Liver (tissue), 9 donors: ENCODE measurements around the gene PDE4B. TPM values are rescaled to one million over a fixed set of nuclear protein-coding genes. Genes with fewer than 3 reads are reported as not detected.

Source experiments
- DNase-seq: peaks from one replicate; pipeline ENCODE4 v3.0.0-alpha.2; 2017; ENCODE audit warnings: low spot score
- H3K27ac ChIP-seq, 2 donors: one replicate each; pipeline ENCODE4 v1.7.0; 2013; ENCODE audit warnings: inconsistent platforms in 2 of 2, low read length in 2 of 2, control low read depth in 1 of 2, low read depth in 1 of 2, mild to moderate bottlenecking in 1 of 2
- H3K27me3 ChIP-seq, 4 donors: one replicate each; pipeline versions ENCODE4 v1.6.1 to v1.7.0; 2013; ENCODE audit warnings: low read length in 3 of 4, inconsistent platforms in 1 of 4, mild to moderate bottlenecking in 1 of 4, moderate library complexity in 1 of 4; ENCODE audit not compliant: control insufficient read depth in 4 of 4, insufficient read depth in 4 of 4
- H3K36me3 ChIP-seq, 4 donors: one replicate each; pipeline versions ENCODE4 v1.6.1 to v1.7.0; 2013; ENCODE audit warnings: low read length in 3 of 4, mild to moderate bottlenecking in 3 of 4, low read depth in 1 of 4, moderate library complexity in 1 of 4; ENCODE audit not compliant: control insufficient read depth in 4 of 4, insufficient read depth in 3 of 4
- H3K4me1 ChIP-seq, 4 donors: one replicate each; pipeline versions ENCODE4 v1.6.1 to v1.7.0; 2013; ENCODE audit warnings: low read length in 3 of 4, mild to moderate bottlenecking in 3 of 4, moderate library complexity in 1 of 4; ENCODE audit not compliant: control insufficient read depth in 4 of 4, insufficient read depth in 4 of 4
- H3K4me3 ChIP-seq, 3 donors: one replicate each; pipeline versions ENCODE4 v1.6.1 to v1.7.0; 2013; ENCODE audit warnings: low read length in 3 of 3, control low read depth in 1 of 3, low read depth in 1 of 3, mild to moderate bottlenecking in 1 of 3
- H3K9ac ChIP-seq, 2 donors: one replicate each; pipeline ENCODE4 v1.7.0; 2013; ENCODE audit warnings: low read length in 2 of 2, mild to moderate bottlenecking in 2 of 2, moderate library complexity in 2 of 2, control low read depth in 1 of 2, low read depth in 1 of 2
- H3K9me3 ChIP-seq, 4 donors: one replicate each; pipeline versions ENCODE4 v1.6.1 to v1.7.0; 2013; ENCODE audit warnings: low read length in 3 of 4; ENCODE audit not compliant: control insufficient read depth in 4 of 4
- ATF3 ChIP-seq: IDR thresholded peaks from 2 replicates; pipeline ENCODE4 v1.6.1; 2016; ENCODE audit warnings: antibody characterized with exemption
- CTCF ChIP-seq: fragments of 150-350 bp; IDR thresholded peaks from 2 replicates; pipeline ENCODE4 v1.5.1; 2017; ENCODE audit warnings: improper control_type of control experiment, low read depth, low read length; ENCODE audit not compliant: missing input control
- FOXA1 ChIP-seq: IDR thresholded peaks from 2 replicates; pipeline ENCODE4 v1.6.1; 2016; ENCODE audit warnings: antibody characterized with exemption
- FOXA2 ChIP-seq: IDR thresholded peaks from 2 replicates; pipeline ENCODE4 v1.6.1; 2016; ENCODE audit warnings: antibody characterized with exemption
- GABPA ChIP-seq, 2 donors: IDR thresholded peaks in 1 of 2; conservative IDR thresholded peaks in 1 of 2; 2 replicates each; pipeline ENCODE4 v1.6.1; 2016; ENCODE audit warnings: antibody characterized with exemption in 2 of 2, mild to moderate bottlenecking in 1 of 2, moderate library complexity in 1 of 2
- HNF4G ChIP-seq: IDR thresholded peaks from 2 replicates; pipeline ENCODE4 v1.6.1; 2016; ENCODE audit warnings: antibody characterized with exemption
- JUND ChIP-seq, 2 donors: IDR thresholded peaks; 2 replicates each; pipeline ENCODE4 v1.6.1; 2016; ENCODE audit warnings: antibody characterized with exemption in 2 of 2
- MAX ChIP-seq: IDR thresholded peaks from 2 replicates; pipeline ENCODE4 v1.6.1; 2016; ENCODE audit warnings: antibody characterized with exemption
- NR2F2 ChIP-seq: IDR thresholded peaks from 2 replicates; pipeline ENCODE4 v1.6.1; 2016; ENCODE audit warnings: antibody characterized with exemption
- RAD21 ChIP-seq, 2 donors: IDR thresholded peaks; 2 replicates each; pipeline ENCODE4 v1.6.1; 2016; ENCODE audit warnings: antibody characterized with exemption in 2 of 2, mild to moderate bottlenecking in 2 of 2
- SP1 ChIP-seq: IDR thresholded peaks from 2 replicates; pipeline ENCODE4 v1.6.1; 2018; ENCODE audit warnings: antibody characterized with exemption, mild to moderate bottlenecking
- TAF1 ChIP-seq: conservative IDR thresholded peaks from 2 replicates; pipeline ENCODE4 v1.6.1; 2016; ENCODE audit warnings: antibody characterized with exemption, mild to moderate bottlenecking
- YY1 ChIP-seq: IDR thresholded peaks from 2 replicates; pipeline ENCODE4 v1.6.1; 2016; ENCODE audit warnings: antibody characterized with exemption, mild to moderate bottlenecking
- WGBS: extraction: QIAGEN DNeasy Blood & Tissue Kit; methylation state at CpG from one replicate; pipeline ENCODE4 v1.1.7; 2013; 5-methylcytosine and 5-hydroxymethylcytosine counted together
- polyA plus RNA-seq, 2 donors: library from polyadenylated mRNA; stranded (reverse) in 1 of 2; unstranded in 1 of 2; fragments of 200-250 nt in 1 of 2; fragments of >200 nt in 1 of 2; fragmentation: Nextera tagmentation in 1 of 2; extraction: Ambion mirVana in 1 of 2; gene quantifications; one replicate each; pipeline versions ENCODE4 v1.2.1 to v1.2.3, GENCODE V29; 2013 to 2015
- total RNA-seq, 2 donors: library from RNA; depleted of rRNA; stranded (reverse); fragments of >200 nt; gene quantifications; one replicate each; pipeline ENCODE4 v1.2.3, GENCODE V29; 2014
- TF ChIP-seq, protein P1 (sequence below): IDR thresholded peaks from 2 replicates; pipeline ENCODE4 v1.6.1; 2016; ENCODE audit warnings: antibody characterized with exemption, mild to moderate bottlenecking
- donor health status: healthy.
- donor health status: healthy.
- donor health status: healthy.
- donor health status: healthy.
- donor health status: healthy.

PDE4B gene
- total and polyA plus RNA-seq, 4 donors, result 1.9 to 3.9 (median 2.7) TPM

DNA sequence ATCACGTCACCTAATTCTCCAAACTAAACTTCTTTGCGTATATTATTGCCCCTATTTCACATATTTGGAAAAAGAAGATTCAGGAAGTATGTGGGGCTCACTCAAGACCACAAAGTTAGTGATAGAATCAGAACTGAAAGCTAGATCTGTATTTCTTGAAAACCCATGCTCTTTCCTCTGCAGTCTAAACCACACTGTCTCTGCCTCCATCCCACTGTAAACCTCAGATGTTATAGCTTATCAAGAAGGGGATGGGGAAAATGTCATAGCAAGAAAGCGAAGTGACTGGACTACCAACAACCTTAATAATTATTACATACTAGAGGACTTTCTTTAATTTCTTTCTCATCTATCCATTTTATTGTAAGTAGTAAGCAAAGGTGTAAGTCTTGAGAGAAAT, 483.5 kb downstream of the PDE4B start:
- peaks cover 0 to 9% (median 3%) of the 10 kb centered on the region in 4 donors for H3K4me1 ChIP-seq
- no peak for TF ChIP-seq FOXA2
- no peak for TF ChIP-seq YY1

DNA sequence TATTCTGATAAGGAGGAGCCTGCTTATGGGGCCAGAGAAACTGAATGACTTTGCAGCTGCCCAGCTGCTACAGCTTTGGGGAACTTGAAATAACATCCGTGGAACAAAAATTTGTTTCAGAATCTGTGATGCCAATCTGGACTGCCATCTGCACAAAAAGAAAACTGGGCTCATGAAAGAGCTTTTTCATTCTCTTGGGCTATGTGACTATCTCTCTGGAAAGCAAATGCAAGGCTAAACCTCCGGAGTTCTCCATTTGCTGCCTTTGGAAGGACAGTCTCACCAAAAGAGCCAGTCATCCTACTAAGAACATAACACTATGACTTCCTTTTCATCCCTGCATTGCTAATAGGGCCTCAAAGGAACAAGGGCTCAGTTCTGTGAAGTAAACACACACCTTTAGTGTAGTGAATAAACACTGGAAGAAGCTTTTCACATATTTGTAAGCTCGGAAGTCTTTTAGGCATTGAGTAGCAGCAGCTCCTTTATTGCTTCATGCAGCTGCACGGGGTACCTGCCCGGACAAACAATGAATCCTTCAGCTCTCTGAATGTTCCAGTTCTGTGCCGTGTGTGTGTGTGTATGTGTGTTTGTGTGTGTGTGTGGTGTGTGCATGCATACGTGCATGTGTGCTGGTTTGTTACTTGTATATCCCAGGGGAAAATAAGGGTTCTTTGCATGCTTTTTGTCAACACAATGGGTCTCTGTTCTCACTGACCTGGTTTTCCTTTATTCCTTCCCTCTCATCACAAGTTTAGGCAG, 485.7 kb downstream of the PDE4B start:
- DNase-seq, result no peak
- Histone ChIP-seq H3K4me1 (no peaks in the 10 kb centered on the region), H3K36me3 (no peaks in the 10 kb centered on the region), H3K9me3 (no peaks in the 10 kb centered on the region), H3K27ac (no peak overlapping the region), H3K27me3 (no peaks in the 10 kb centered on the region), H3K4me3 (no peak overlapping the region), H3K9ac (no peak overlapping the region)
- TF ChIP-seq CTCF (no peak), NR2F2 (no peak), YY1 (no peak), ATF3 (no peak), RAD21 (IDR thresholded peaks at IDR 0.05) (no peak), MAX (no peak), TAF1 (no peak), HNF4G (no peak), FOXA1 (no peak), JUND (IDR thresholded peaks at IDR 0.05) (no peak), SP1 (no peak), GABPA (IDR thresholded peaks at IDR 0.05 in 1 of 2, conservative IDR thresholded peaks at IDR 0.05 in 1 of 2) (no peak)
- TF ChIP-seq, protein P1, sequence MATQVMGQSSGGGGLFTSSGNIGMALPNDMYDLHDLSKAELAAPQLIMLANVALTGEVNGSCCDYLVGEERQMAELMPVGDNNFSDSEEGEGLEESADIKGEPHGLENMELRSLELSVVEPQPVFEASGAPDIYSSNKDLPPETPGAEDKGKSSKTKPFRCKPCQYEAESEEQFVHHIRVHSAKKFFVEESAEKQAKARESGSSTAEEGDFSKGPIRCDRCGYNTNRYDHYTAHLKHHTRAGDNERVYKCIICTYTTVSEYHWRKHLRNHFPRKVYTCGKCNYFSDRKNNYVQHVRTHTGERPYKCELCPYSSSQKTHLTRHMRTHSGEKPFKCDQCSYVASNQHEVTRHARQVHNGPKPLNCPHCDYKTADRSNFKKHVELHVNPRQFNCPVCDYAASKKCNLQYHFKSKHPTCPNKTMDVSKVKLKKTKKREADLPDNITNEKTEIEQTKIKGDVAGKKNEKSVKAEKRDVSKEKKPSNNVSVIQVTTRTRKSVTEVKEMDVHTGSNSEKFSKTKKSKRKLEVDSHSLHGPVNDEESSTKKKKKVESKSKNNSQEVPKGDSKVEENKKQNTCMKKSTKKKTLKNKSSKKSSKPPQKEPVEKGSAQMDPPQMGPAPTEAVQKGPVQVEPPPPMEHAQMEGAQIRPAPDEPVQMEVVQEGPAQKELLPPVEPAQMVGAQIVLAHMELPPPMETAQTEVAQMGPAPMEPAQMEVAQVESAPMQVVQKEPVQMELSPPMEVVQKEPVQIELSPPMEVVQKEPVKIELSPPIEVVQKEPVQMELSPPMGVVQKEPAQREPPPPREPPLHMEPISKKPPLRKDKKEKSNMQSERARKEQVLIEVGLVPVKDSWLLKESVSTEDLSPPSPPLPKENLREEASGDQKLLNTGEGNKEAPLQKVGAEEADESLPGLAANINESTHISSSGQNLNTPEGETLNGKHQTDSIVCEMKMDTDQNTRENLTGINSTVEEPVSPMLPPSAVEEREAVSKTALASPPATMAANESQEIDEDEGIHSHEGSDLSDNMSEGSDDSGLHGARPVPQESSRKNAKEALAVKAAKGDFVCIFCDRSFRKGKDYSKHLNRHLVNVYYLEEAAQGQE, result no peak
- WGBS, result 77% methylated on average over 7 of the region's 7 CpGs

More for the DNA sequence above, 483.5 kb downstream of the PDE4B start:
- WGBS, result 82% methylated on average over 3 of the region's 3 CpGs
- no peaks in the 10 kb centered on the region for H3K9me3 ChIP-seq
- DNase-seq, result no peak
- no peak overlapping the region for H3K9ac ChIP-seq
- H3K4me3 ChIP-seq, result no peak overlapping the region
- no peaks in the 10 kb centered on the region for H3K36me3 ChIP-seq
- H3K27me3 ChIP-seq, result no peaks in the 10 kb centered on the region
- no peak overlapping the region for H3K27ac ChIP-seq
